Smooth muscle cell (in vitro differentiated cells): ENCODE results near the gene SEMA4D. TPM values are rescaled to one million over a fixed set of nuclear protein-coding genes. Genes with fewer than 3 reads are reported as not detected.

ENCODE experiments used
- DNase-seq: peaks from one replicate; lab custom pipeline; 2025; ENCODE audit not compliant: unreplicated experiment; lab: John Stamatoyannopoulos, UW
- H2AFZ ChIP-seq: fragments of 200-600 bp; sonication (generic); 2 replicates; pipeline ENCODE4 v1.6.0; 2016; ENCODE audit warnings: antibody characterized with exemption, low read depth, mild to moderate bottlenecking
- H3F3A ChIP-seq: fragments of 200-600 bp; sonication (generic); 2 replicates; pipeline ENCODE4 v1.6.0; 2017; ENCODE audit warnings: antibody characterized with exemption, low read depth
- H3K27ac ChIP-seq: fragments of 200-600 bp; sonication (generic); 2 replicates; pipeline ENCODE4 v1.5.1; 2016; ENCODE audit warnings: low read depth, mild to moderate bottlenecking
- H3K27me3 ChIP-seq: fragments of 200-600 bp; sonication (generic); 2 replicates; pipeline ENCODE4 v1.6.1; 2016; ENCODE audit warnings: low read depth, mild to moderate bottlenecking
- H3K36me3 ChIP-seq: fragments of 200-600 bp; sonication (generic); 2 replicates; pipeline ENCODE4 v1.5.1; 2016; ENCODE audit warnings: low read depth
- H3K4me1 ChIP-seq: fragments of 200-600 bp; sonication (generic); 2 replicates; pipeline ENCODE4 v1.5.1; 2016; ENCODE audit warnings: low read depth
- H3K4me2 ChIP-seq: fragments of 200-600 bp; sonication (generic); 2 replicates; pipeline ENCODE4 v1.6.0; 2016; ENCODE audit warnings: mild to moderate bottlenecking
- H3K4me3 ChIP-seq: fragments of 200-600 bp; sonication (generic); 2 replicates; pipeline ENCODE4 v1.5.1; 2016; ENCODE audit warnings: mild to moderate bottlenecking
- H3K79me2 ChIP-seq: fragments of 200-600 bp; sonication (generic); 2 replicates; pipeline ENCODE4 v1.6.0; 2016; ENCODE audit warnings: low read depth, mild to moderate bottlenecking
- H3K9ac ChIP-seq: fragments of 200-600 bp; sonication (generic); 2 replicates; pipeline ENCODE4 v1.6.0; 2016; ENCODE audit warnings: low read depth
- H3K9me3 ChIP-seq: fragments of 200-600 bp; sonication (generic); replicated peaks from 2 replicates; pipeline ENCODE4 v1.5.1; 2016; ENCODE audit warnings: low read depth
- H4K20me1 ChIP-seq: fragments of 200-600 bp; sonication (generic); 2 replicates; pipeline ENCODE4 v1.6.0; 2016; ENCODE audit warnings: low read depth
- CTCF ChIP-seq: fragments of 200-600 bp; sonication (generic); IDR thresholded peaks from 2 replicates; pipeline ENCODE4 v1.5.1; 2017; ENCODE audit warnings: borderline replicate concordance, mild to moderate bottlenecking, antibody characterized with exemption; ENCODE audit not compliant: insufficient read depth, poor library complexity, severe bottlenecking
- WGBS: methylation state at CpG from one replicate; pipeline ENCODE4 v1.1.7; 2016; ENCODE audit warnings: low lambda C conversion rate; 5-methylcytosine and 5-hydroxymethylcytosine counted together
- polyA plus RNA-seq: library from polyadenylated mRNA; unstranded; fragments of >200 nt; fragmentation: Nextera tagmentation; extraction: Ambion mirVana; gene quantifications from 2 replicates; pipeline ENCODE4 v1.2.1, GENCODE V29; 2016
- total RNA-seq: library from RNA; depleted of rRNA; stranded (reverse); fragments of >200 nt; gene quantifications from 2 replicates; pipeline ENCODE4 v1.2.3, GENCODE V29; 2014

SEMA4D gene
- total and polyA plus RNA-seq, 2 experiments from 2014 or later = 0.63 to 2.7 TPM

GRCh38 chr9:89382026-89382986 is 115.6 kb downstream of the SEMA4D start:
- Histone ChIP-seq H3K4me2 (no peak overlapping the region), H3K36me3 (no peaks in the 10 kb centered on the region), H3K4me1 (no peaks in the 10 kb centered on the region), H3K9ac (no peak overlapping the region), H3K4me3 (no peak overlapping the region), H3K27me3 (no peaks in the 10 kb centered on the region), H3K9me3 (no peaks in the 10 kb centered on the region), H4K20me1 (no peaks in the 10 kb centered on the region), H3F3A (no peaks in the 10 kb centered on the region), H3K27ac (no peak overlapping the region), H2AFZ (no peak overlapping the region), H3K79me2 (no peaks in the 10 kb centered on the region)
- DNase-seq = no peak
- WGBS = 94% methylated on average over 27 of the region's 27 CpGs
- TF ChIP-seq CTCF = no peak

DNA sequence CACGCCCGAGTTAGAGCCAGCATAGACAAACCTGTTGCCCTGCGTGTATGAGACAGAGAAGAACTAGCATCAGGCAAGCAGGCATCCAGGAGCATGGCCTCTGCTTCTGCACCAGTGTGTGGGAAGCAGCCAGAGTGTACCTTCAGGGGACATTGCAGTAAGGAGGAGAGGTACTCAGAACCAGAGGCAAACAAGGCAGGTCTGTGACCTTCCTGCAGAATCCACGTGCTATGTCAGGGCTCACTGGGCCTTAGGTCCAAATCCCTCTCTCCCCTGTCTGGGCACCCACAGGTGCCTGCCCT is 116.7 kb downstream of the SEMA4D start:
- Histone ChIP-seq H3K9ac (no peak overlapping the region), H3K79me2 (no peaks in the 10 kb centered on the region), H3K4me2 (no peak overlapping the region), H2AFZ (no peak overlapping the region), H3K4me1 (no peaks in the 10 kb centered on the region), H3K27ac (no peak overlapping the region), H4K20me1 (no peaks in the 10 kb centered on the region), H3F3A (no peaks in the 10 kb centered on the region), H3K4me3 (no peak overlapping the region), H3K27me3 (no peaks in the 10 kb centered on the region), H3K9me3 (no peaks in the 10 kb centered on the region), H3K36me3 (no peaks in the 10 kb centered on the region)
- no peak for DNase-seq
- 97% methylated on average over 4 of the region's 4 CpGs for WGBS
- TF ChIP-seq CTCF = no peak

GRCh38 chr9:89380437-89381307 is 117.2 kb downstream of the SEMA4D start:
- Histone ChIP-seq H3K4me2 (no peak overlapping the region), H3K4me3 (no peak overlapping the region), H3K4me1 (no peaks in the 10 kb centered on the region), H3K27me3 (no peaks in the 10 kb centered on the region), H3K9ac (no peak overlapping the region), H3K27ac (no peak overlapping the region), H3F3A (no peaks in the 10 kb centered on the region), H2AFZ (no peak overlapping the region), H3K79me2 (no peaks in the 10 kb centered on the region), H3K36me3 (no peaks in the 10 kb centered on the region), H4K20me1 (no peaks in the 10 kb centered on the region), H3K9me3 (no peaks in the 10 kb centered on the region)
- 95% methylated on average over 26 of the region's 26 CpGs for WGBS
- DNase-seq = no peak
- TF ChIP-seq CTCF = no peak
